ENCODE measurements around the gene CMBL.
A peak's percentile ranks its signal among the peaks of the same experiment; 100 is the strongest.
"Not testable (repeated sequence)": the region's sequence is repeated elsewhere in the genome, so short reads cannot be mapped to it uniquely, and the experiment has no call there.

Gene CMBL

DNA sequence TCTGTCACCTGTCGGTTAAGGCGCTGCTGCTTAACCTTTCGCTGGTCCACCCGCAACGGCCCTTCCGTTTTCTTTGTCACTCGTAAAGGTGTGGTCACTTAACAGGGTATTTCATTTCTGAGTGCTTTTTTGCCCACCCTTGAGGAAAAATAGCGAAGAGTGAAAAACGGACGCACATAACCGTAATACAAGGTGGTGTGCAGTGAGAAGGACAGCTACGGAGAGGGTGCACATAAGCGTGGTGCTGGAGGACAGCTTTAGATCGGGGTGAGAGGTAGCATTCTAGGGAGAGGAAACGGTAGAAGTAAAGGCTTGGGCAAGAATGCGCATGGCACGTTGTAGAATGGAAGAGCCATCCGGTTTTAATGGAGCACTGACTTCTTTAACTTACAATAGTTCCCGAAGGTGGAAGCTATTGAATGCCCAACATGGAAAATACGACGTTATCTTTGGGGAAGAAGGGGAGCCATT lies 56.9 kb downstream of the CMBL start:
- Histone ChIP-seq H3K9me3 (ENCODE audit: severe bottlenecking) (no peaks in the 10 kb centered on the region), H3K27ac (peak overlapping the region; percentile 99), H3K27me3 (ENCODE audit: insufficient read depth, low read depth, severe bottlenecking) (no peaks in the 10 kb centered on the region), H3K4me3 (ENCODE audit: low read depth, low read length) (peak overlapping the region; percentile 94), H3K36me3 (peaks cover 50% of the 10 kb centered on the region)
- TF ChIP-seq, protein P1, sequence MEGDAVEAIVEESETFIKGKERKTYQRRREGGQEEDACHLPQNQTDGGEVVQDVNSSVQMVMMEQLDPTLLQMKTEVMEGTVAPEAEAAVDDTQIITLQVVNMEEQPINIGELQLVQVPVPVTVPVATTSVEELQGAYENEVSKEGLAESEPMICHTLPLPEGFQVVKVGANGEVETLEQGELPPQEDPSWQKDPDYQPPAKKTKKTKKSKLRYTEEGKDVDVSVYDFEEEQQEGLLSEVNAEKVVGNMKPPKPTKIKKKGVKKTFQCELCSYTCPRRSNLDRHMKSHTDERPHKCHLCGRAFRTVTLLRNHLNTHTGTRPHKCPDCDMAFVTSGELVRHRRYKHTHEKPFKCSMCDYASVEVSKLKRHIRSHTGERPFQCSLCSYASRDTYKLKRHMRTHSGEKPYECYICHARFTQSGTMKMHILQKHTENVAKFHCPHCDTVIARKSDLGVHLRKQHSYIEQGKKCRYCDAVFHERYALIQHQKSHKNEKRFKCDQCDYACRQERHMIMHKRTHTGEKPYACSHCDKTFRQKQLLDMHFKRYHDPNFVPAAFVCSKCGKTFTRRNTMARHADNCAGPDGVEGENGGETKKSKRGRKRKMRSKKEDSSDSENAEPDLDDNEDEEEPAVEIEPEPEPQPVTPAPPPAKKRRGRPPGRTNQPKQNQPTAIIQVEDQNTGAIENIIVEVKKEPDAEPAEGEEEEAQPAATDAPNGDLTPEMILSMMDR (IDR thresholded peaks at IDR 0.05; ENCODE audit: low read depth, low read length): no peak
- DNase-seq: no peak

DNA sequence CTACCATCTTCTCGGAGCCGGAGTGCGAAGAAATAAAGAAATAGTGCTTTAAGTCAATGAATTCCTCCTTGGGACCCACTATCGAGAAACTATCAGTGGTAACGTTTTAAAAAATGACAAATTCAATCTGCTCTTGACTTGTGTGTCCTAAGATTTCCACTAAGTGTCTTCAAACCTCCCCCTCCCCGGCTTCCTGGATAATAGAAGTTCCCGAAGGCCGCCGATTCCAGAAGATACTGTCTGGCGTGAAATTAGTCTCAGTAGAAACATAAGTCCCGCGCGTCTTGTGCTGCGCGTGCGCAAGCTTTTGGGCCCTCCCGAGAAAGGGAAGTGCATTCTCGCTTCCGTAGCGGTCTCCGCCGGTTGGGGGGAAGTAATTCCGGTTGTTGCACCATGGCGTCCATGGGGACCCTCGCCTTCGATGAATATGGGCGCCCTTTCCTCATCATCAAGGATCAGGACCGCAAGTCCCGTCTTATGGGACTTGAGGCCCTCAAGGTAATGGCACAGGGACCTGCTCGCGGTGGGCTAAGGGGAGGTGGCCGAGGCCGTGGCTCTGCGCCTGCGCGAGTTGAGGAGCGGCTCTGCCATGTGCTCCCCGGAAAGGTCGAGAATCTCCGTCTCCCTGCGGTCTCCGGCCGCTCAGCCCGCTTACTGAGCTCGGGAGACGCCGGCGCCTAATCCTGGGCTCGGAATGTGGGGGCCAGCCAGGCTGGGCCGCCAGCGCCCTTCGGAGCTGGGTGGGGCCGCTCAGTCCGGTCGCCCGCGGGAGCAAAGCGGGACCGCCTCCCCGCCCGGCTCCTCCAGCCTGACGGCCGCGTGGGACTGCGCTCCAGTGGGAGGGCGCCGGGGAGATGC lies 57.5 kb downstream of the CMBL start, which contains the start of gene CCT5:
TSS of gene CCT5 (plus strand) at position 333 of the 858 bp plus-strand sequence. CDS start at position 394, 61 bp downstream.
- Histone ChIP-seq H3K4me3 (ENCODE audit: low read depth, low read length) (peak within 1 kb of the TSS; percentile 94), H3K9me3 (ENCODE audit: severe bottlenecking) (no peaks in the 10 kb centered on the region), H3K27ac (peak within 1 kb of the TSS; percentile 99), H3K36me3 (peaks cover 44% of the 10 kb centered on the region), H3K27me3 (ENCODE audit: insufficient read depth, low read depth, severe bottlenecking) (no peaks in the 10 kb centered on the region)
- TF ChIP-seq, protein P1 (IDR thresholded peaks at IDR 0.05; ENCODE audit: low read depth, low read length): no peak
- DNase-seq: peak; percentile 97

DNA sequence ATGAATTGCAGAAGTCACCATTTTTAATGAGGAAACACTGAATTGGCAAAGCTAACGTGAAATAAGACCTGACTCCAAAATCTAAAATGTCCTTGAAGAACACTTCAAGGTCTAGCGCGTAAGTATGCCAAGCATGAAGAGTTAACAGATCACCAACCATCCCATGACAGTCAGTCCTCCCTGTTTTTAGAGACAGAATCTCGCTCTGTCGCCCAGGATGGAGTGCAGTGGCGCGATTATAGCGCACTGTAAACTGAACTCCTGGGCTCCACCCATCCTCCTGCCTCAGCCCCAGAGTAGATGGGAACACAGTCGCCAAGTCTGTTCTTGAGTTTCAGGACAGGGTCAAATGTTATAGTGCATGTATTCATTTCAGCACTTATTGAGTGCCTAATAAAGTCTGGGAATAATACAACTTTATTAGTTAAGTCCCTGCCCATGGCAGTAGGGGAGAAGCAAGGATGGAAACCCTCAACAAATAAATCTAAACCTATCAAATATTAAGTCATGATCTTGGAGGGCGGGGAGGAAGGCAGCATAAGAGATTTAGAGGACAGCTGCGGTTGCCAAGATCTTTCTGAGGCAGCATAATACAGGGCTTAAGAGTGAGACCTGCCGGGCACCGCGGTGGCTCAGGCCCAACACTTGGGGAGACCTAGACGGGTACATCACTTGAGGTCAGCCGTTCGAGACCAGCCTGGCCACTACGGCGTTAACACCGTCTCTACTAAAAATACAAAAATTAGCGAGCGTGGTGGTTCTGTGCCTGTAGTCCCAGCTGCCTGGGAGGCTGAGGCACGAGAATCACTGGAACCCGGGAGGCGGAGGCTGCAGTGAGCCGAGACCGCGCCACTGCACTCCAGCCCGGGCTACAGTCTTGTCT lies 59.1 kb downstream of the CMBL start:
- no peak for DNase-seq
- H3K36me3 ChIP-seq: peaks cover 28% of the 10 kb centered on the region

DNA sequence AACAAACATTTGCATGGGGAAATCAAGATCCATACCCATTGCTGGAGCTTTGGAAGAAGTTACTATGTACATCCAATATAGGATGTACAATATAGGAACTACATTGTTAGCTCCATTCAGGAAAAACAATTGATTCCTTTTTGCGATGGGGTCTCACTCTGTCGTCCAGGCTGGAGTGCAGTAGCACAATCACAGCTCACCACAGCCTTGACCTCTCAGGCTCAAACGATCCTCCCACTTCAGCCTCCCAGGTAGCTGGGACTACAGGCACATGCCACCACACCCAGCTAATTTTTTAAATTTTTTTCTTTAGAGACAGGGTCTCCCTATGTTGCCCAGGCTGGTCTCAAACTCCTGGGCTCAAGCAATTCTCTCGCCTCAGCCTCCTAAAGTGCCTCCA lies 60.5 kb downstream of the CMBL start:
- H3K4me3 ChIP-seq (ENCODE audit: low read depth, low read length); H3K27me3 ChIP-seq (ENCODE audit: insufficient read depth, low read depth, severe bottlenecking); DNase-seq; H3K27ac ChIP-seq; H3K9me3 ChIP-seq (ENCODE audit: severe bottlenecking): not testable (repeated sequence)
- H3K36me3 ChIP-seq: peaks cover 19% of the 10 kb centered on the region

More for the DNA sequence above, 59.1 kb downstream of the CMBL start:
- H3K9me3 ChIP-seq (ENCODE audit: severe bottlenecking): no peaks in the 10 kb centered on the region
- peak overlapping the region; percentile 99 for H3K27ac ChIP-seq
- H3K27me3 ChIP-seq (ENCODE audit: insufficient read depth, low read depth, severe bottlenecking): no peaks in the 10 kb centered on the region
- TF ChIP-seq, protein P1 (IDR thresholded peaks at IDR 0.05; ENCODE audit: low read depth, low read length): no peak
- H3K4me3 ChIP-seq (ENCODE audit: low read depth, low read length): peak overlapping the region; percentile 94

DNA sequence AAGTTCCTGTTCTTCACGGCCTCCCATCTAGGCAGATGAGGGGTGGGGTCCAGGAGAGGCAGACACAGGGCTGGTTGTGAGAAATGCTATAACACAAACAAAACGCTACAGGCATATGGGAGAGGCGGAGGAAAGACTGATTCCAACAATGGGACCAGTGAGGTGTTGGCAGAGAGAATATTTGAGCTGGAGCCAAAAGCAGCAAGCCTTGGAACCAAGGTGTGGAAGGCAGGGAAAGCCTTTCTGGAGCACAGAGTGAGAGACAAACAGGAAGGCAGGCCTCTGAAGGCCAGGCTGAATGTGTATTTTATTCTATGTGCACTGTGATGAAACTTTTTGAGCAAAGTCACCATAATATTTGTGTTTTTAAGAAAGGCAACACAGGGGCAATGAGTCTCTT lies 60.9 kb downstream of the CMBL start:
- no peak for DNase-seq
- no peak overlapping the region for H3K27ac ChIP-seq
- TF ChIP-seq, protein P1 (IDR thresholded peaks at IDR 0.05; ENCODE audit: low read depth, low read length): no peak
- no peak overlapping the region for H3K4me3 ChIP-seq (ENCODE audit: low read depth, low read length)
- H3K36me3 ChIP-seq: peaks cover 14% of the 10 kb centered on the region
- H3K27me3 ChIP-seq (ENCODE audit: insufficient read depth, low read depth, severe bottlenecking): no peaks in the 10 kb centered on the region
- H3K9me3 ChIP-seq (ENCODE audit: severe bottlenecking): no peaks in the 10 kb centered on the region

Measured in WERI-Rb-1 (cell line).